Hepatocyte (in vitro differentiated cells): ENCODE data around the gene PLXNA2. TPM values are rescaled to one million over a fixed set of nuclear protein-coding genes. Genes with fewer than 3 reads are reported as not detected.
A peak's percentile ranks its signal among the peaks of the same experiment; 100 is the strongest.

Source experiments
- DNase-seq: peaks from one replicate; pipeline ENCODE4 v3.0.0-alpha.2; 2016; ENCODE audit warnings: low spot score
- H2AFZ ChIP-seq: fragments of 200-600 bp; sonication (generic); 2 replicates; pipeline ENCODE4 v1.6.0; 2016; ENCODE audit warnings: antibody characterized with exemption, mild to moderate bottlenecking
- H3K27ac ChIP-seq: fragments of 200-600 bp; sonication (generic); 2 replicates; pipeline ENCODE4 v1.5.1; 2016; ENCODE audit warnings: mild to moderate bottlenecking
- H3K27me3 ChIP-seq: fragments of 200-600 bp; sonication (generic); 2 replicates; pipeline ENCODE4 v1.6.1; 2016
- H3K36me3 ChIP-seq: fragments of 200-600 bp; sonication (generic); replicated peaks from 2 replicates; pipeline ENCODE4 v1.5.1; 2016; ENCODE audit warnings: low read depth; ENCODE audit not compliant: insufficient read depth
- H3K4me1 ChIP-seq: fragments of 200-600 bp; sonication (generic); 2 replicates; pipeline ENCODE4 v1.5.1; 2016; ENCODE audit warnings: mild to moderate bottlenecking, moderate library complexity; ENCODE audit not compliant: insufficient read depth
- H3K4me2 ChIP-seq: fragments of 200-600 bp; sonication (generic); 2 replicates; pipeline ENCODE4 v1.6.0; 2016
- H3K4me3 ChIP-seq: fragments of 200-600 bp; sonication (generic); 2 replicates; pipeline ENCODE4 v1.5.1; 2016; ENCODE audit warnings: mild to moderate bottlenecking
- H3K79me2 ChIP-seq: fragments of 200-600 bp; sonication (generic); 2 replicates; pipeline ENCODE4 v1.6.0; 2017; ENCODE audit warnings: mild to moderate bottlenecking
- H3K9me2 ChIP-seq: fragments of 200-600 bp; sonication (generic); replicated peaks from 2 replicates; pipeline ENCODE4 v1.6.0; 2017; ENCODE audit warnings: mild to moderate bottlenecking; ENCODE audit not compliant: insufficient read depth
- H3K9me3 ChIP-seq: fragments of 200-600 bp; sonication (generic); 2 replicates; pipeline ENCODE4 v1.5.1; 2016; ENCODE audit warnings: low read depth, mild to moderate bottlenecking
- H4K20me1 ChIP-seq: fragments of 200-600 bp; sonication (generic); 2 replicates; pipeline ENCODE4 v1.6.0; 2016; ENCODE audit warnings: mild to moderate bottlenecking; ENCODE audit not compliant: insufficient read depth, poor library complexity, severe bottlenecking
- EZH2 ChIP-seq: fragments of 200-600 bp; sonication (generic); IDR thresholded peaks from 2 replicates; pipeline ENCODE4 v1.6.1; 2016; ENCODE audit warnings: antibody characterized with exemption, mild to moderate bottlenecking, borderline replicate concordance
- EZH2phosphoT487 ChIP-seq: fragments of 200-600 bp; sonication (generic); IDR thresholded peaks from one replicate; pipeline ENCODE4 v1.6.1; 2018; ENCODE audit warnings: antibody characterized with exemption, mild to moderate bottlenecking, low read depth, moderate library complexity; ENCODE audit not compliant: unreplicated experiment, severe bottlenecking
- WGBS: methylation state at CpG from one replicate; pipeline ENCODE4 v1.1.6; 2016; ENCODE audit warnings: low lambda C conversion rate; ENCODE audit errors: missing lambda C conversion rate; 5-methylcytosine and 5-hydroxymethylcytosine counted together
- polyA plus RNA-seq: library from polyadenylated mRNA; unstranded; fragments of >200 nt; fragmentation: Nextera tagmentation; extraction: Ambion mirVana; gene quantifications from 2 replicates; pipeline ENCODE4 v1.2.1, GENCODE V29; 2016
- total RNA-seq: library from RNA; depleted of rRNA; stranded (reverse); fragments of >200 nt; gene quantifications from 2 replicates; pipeline ENCODE4 v1.2.3, GENCODE V29; 2014
- TF ChIP-seq, protein P1 (sequence below): fragments of 200-600 bp; sonication (generic); IDR thresholded peaks from 2 replicates; pipeline ENCODE4 v1.5.1; 2016; ENCODE audit warnings: antibody characterized with exemption, mild to moderate bottlenecking; ENCODE audit not compliant: poor library complexity

The PLXNA2 gene
- total and polyA plus RNA-seq, 2 experiments from 2014 or later: 9.8 to 13.1 TPM

DNA sequence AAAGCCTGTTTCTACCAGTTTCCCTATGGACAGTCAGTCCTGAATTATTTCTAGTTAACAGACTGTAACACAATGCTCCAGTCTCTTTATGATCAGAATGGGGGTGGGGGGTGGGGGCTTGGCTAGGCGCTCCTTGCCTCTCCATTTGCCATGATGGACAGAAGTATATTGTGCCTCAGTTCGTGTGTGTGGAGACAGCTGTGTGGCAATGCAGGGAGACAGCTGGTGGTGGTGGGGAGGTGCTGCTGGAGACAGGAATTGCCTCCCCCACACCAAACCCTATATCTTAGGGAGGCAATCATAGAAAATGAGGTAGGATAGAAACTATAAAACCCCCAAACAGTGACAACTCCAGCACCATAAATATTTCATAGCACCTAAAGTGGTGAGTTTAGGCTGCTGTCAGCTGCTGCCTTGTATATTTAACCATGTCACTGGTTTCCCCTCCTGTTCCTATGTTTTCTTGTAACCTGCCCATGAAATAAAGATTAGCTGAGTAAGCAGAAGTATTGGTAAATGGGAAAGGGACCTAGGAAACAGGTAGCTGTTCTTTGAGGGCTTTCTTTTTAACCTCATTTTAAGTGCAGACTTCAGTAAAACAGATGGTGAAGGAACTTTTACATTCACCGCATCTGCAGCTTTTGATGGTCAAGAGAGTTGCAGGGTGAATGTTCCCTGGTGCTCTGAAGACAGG is 3.4 kb downstream of the PLXNA2 start:
- Histone ChIP-seq H3K4me2 (peak overlapping the region; percentile 96), H3K27me3 (no peaks in the 10 kb centered on the region), H3K36me3 (no peaks in the 10 kb centered on the region), H3K9me3 (no peaks in the 10 kb centered on the region), H3K4me1 (peaks cover 45% of the 10 kb centered on the region), H3K4me3 (no peak overlapping the region), H2AFZ (no peak overlapping the region), H3K9me2 (no peaks in the 10 kb centered on the region), H3K79me2 (peaks cover 54% of the 10 kb centered on the region), H3K27ac (no peak overlapping the region), H4K20me1 (no peaks in the 10 kb centered on the region)
- no peak for DNase-seq
- WGBS: 81% methylated on average over 3 of the region's 3 CpGs
- no peak for TF ChIP-seq EZH2
- TF ChIP-seq EZH2phosphoT487: no peak
- TF ChIP-seq, protein P1, sequence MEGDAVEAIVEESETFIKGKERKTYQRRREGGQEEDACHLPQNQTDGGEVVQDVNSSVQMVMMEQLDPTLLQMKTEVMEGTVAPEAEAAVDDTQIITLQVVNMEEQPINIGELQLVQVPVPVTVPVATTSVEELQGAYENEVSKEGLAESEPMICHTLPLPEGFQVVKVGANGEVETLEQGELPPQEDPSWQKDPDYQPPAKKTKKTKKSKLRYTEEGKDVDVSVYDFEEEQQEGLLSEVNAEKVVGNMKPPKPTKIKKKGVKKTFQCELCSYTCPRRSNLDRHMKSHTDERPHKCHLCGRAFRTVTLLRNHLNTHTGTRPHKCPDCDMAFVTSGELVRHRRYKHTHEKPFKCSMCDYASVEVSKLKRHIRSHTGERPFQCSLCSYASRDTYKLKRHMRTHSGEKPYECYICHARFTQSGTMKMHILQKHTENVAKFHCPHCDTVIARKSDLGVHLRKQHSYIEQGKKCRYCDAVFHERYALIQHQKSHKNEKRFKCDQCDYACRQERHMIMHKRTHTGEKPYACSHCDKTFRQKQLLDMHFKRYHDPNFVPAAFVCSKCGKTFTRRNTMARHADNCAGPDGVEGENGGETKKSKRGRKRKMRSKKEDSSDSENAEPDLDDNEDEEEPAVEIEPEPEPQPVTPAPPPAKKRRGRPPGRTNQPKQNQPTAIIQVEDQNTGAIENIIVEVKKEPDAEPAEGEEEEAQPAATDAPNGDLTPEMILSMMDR: no peak

DNA sequence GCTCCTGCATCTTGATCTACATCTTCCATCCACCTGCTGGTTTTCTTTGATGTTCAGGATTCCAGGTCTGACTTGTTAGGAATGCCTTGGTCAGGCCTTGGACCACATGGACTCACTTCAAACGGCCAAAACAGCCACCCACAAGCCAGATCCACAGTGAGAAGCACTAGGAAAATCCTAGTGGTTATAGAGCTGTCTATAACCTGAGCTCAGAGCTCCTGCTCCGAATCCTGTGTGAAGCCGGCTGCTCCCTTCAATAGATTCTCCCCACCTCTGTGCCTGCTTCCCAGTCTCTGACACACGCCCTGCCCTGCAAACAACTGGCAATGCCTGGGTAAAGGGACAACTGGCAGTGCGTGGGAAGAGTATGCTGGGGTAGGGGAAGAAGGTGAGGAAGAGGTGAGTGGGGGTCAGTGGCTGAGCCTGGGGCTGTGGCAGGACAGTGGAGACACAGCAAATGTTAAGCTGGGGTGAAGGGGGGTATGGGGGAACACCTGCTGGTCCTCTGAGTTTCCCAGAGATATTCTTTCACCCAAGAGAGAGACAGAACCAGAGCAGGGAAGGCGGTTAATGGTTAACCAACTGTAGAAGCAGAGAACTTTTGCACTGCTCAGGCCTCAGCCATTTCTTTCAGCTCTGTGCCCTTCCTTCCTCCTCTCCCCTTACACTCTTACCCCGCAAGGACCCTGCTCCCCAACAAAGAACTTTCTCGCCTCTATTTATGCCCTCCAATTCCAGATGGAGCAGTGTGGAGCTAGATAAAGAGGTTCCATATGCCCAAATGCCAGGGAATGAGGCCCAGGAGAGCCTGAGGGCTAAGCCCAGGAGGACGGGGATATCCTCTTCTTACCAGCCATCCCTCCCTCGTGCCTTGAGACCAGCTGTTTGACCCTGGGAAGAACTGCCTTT is 4.5 kb downstream of the PLXNA2 start:
- H3K4me2 ChIP-seq: peak overlapping the region; percentile 63
- peak; percentile 63 for DNase-seq
- H3K36me3 ChIP-seq: no peaks in the 10 kb centered on the region
- H2AFZ ChIP-seq: no peak overlapping the region
- peaks cover 63% of the 10 kb centered on the region for H3K79me2 ChIP-seq
- 56% methylated on average over 10 of the region's 10 CpGs for WGBS
- H3K9me2 ChIP-seq: no peaks in the 10 kb centered on the region
- no peaks in the 10 kb centered on the region for H3K9me3 ChIP-seq
- no peak overlapping the region for H3K4me3 ChIP-seq
- no peak for TF ChIP-seq EZH2
- H3K27ac ChIP-seq: peak overlapping the region; percentile 72
- no peaks in the 10 kb centered on the region for H4K20me1 ChIP-seq
- no peaks in the 10 kb centered on the region for H3K27me3 ChIP-seq
- peaks cover 50% of the 10 kb centered on the region for H3K4me1 ChIP-seq

DNA sequence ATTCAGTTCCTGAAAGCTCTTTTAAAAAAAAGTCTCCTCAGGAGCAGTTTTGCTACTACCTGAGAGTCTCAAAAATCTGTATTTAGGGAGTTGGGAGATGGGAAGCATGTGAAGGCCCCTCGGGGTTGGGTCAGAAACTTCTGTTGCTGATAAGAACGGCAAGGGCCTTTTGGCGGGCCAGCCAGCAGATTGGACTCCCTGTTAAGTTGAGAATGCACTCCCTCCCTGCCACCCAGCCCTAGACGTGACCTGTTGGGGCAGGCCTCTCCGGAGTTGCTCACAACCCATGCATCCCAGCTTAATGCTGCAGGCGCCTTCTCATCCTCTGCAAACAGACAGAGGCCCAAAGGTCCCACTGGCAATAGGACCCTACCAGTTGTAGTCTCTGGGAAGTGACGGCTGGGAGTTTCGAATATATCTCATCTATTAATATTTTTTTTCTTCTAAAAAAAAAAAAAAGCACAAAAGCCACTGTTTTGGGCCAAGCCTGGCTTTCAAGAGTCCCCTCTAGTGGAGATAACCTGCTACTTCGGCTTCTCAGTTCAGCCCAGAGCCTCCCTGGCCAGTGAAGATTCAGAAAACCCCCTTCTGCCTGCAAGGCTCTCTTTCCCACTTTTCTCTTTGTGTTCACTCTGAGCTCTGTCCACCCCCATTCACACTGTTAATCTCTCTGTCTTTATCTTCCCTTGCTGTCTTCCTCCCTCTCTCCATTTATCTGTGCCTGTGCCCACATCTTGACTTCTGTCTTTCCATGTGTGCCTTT is 5.3 kb downstream of the PLXNA2 start:
- Histone ChIP-seq H3K36me3 (no peaks in the 10 kb centered on the region), H3K9me3 (no peaks in the 10 kb centered on the region), H3K4me3 (no peak overlapping the region), H3K4me2 (peak overlapping the region; percentile 63), H2AFZ (no peak overlapping the region), H3K79me2 (peaks cover 69% of the 10 kb centered on the region), H3K27ac (peak overlapping the region; percentile 16), H3K27me3 (no peaks in the 10 kb centered on the region), H3K4me1 (peaks cover 46% of the 10 kb centered on the region), H3K9me2 (no peaks in the 10 kb centered on the region), H4K20me1 (no peaks in the 10 kb centered on the region)
- DNase-seq: peak; percentile 72
- 36% methylated on average over 9 of the region's 9 CpGs for whole genome bisulfite sequencing
- no peak for TF ChIP-seq EZH2
- TF ChIP-seq, protein P1: peak; percentile 79
